HEK293 (cell line): Measurements from ENCODE around the gene ADGRB3.

Source experiments
- CTCF ChIP-seq: fragments of 450-650 bp; formaldehyde crosslinking; IDR thresholded peaks from 2 replicates; pipeline ENCODE4 v1.5.1; 2016; ENCODE audit warnings: missing biosample characterization, missing genetic modification characterization
- HOXA7 ChIP-seq: sonication (generic); formaldehyde crosslinking; IDR thresholded peaks from 2 replicates; pipeline ENCODE4 v1.8.1; 2022; ENCODE audit warnings: missing genetic modification reagents, borderline replicate concordance
- IKZF3 ChIP-seq: fragments of 450-650 bp; IDR thresholded peaks from 2 replicates; pipeline ENCODE4 v1.5.0; 2018; ENCODE audit warnings: missing biosample characterization, mild to moderate bottlenecking, missing genetic modification characterization, moderate library complexity
- PRDM4 ChIP-seq: fragments of 450-650 bp; formaldehyde crosslinking; IDR thresholded peaks from 2 replicates; pipeline ENCODE4 v1.5.1; 2017; ENCODE audit warnings: missing biosample characterization, missing genetic modification characterization
- TRIM28 ChIP-seq: IDR thresholded peaks from 2 replicates; pipeline ENCODE4 v1.6.1; 2011; ENCODE audit warnings: low read length, control low read depth, borderline replicate concordance
- YY1 ChIP-seq: fragments of 450-650 bp; formaldehyde crosslinking; IDR thresholded peaks from 2 replicates; pipeline ENCODE4 v1.5.1; 2018; ENCODE audit warnings: missing biosample characterization, missing genetic modification characterization
- ZBTB11 ChIP-seq: fragments of 450-650 bp; formaldehyde crosslinking; conservative IDR thresholded peaks from 2 replicates; pipeline ENCODE4 v1.5.1; 2016; ENCODE audit warnings: low read depth, missing biosample characterization, missing genetic modification characterization
- ZNF184 ChIP-seq: fragments of 450-650 bp; IDR thresholded peaks from 2 replicates; pipeline ENCODE4 v1.5.1; 2018; ENCODE audit warnings: missing biosample characterization, mild to moderate bottlenecking, missing genetic modification characterization
- ZNF211 ChIP-seq: fragments of 450-650 bp; formaldehyde crosslinking; IDR thresholded peaks from 2 replicates; pipeline ENCODE4 v1.5.1; 2016; ENCODE audit warnings: low read depth, missing biosample characterization, missing genetic modification characterization
- ZNF24 ChIP-seq: fragments of 450-650 bp; formaldehyde crosslinking; IDR thresholded peaks from 2 replicates; pipeline ENCODE4 v1.5.1; 2016; ENCODE audit warnings: missing biosample characterization, missing genetic modification characterization
- ZNF549 ChIP-seq: fragments of 450-650 bp; IDR thresholded peaks from 2 replicates; pipeline ENCODE4 v1.5.1; 2018; ENCODE audit warnings: missing biosample characterization, missing genetic modification characterization, mild to moderate bottlenecking, inconsistent platforms, moderate library complexity
- ZNF558 ChIP-seq: fragments of 450-650 bp; formaldehyde crosslinking; IDR thresholded peaks from 2 replicates; pipeline ENCODE4 v1.5.1; 2016; ENCODE audit warnings: missing biosample characterization, missing genetic modification characterization
- ZNF776 ChIP-seq: fragments of 450-650 bp; formaldehyde crosslinking; IDR thresholded peaks from 2 replicates; pipeline ENCODE4 v1.5.0; 2017; ENCODE audit warnings: missing biosample characterization, missing genetic modification characterization, borderline replicate concordance

- TF ChIP-seq ZNF549 (tag by site-specific recombination), result no peak
- TF ChIP-seq ZNF184 (tag by site-specific recombination), result no peak
- TF ChIP-seq IKZF3 (tag by site-specific recombination), result no peak
- TF ChIP-seq CTCF (tag by site-specific recombination), result no peak
- TF ChIP-seq ZNF211 (tag by site-specific recombination), result no peak
- TF ChIP-seq ZNF558 (tag by site-specific recombination), result no peak
- no peak for TF ChIP-seq TRIM28
- TF ChIP-seq YY1 (tag by site-specific recombination), result no peak
- TF ChIP-seq ZBTB11, result no peak
- no peak for TF ChIP-seq PRDM4 (tag by site-specific recombination)
- no peak for TF ChIP-seq ZNF24 (tag by site-specific recombination)
- no peak for TF ChIP-seq ZNF776 (tag by site-specific recombination)
- no peak for TF ChIP-seq HOXA7 (CRISPR knock-in tag)
These were observed 23.3 kb downstream of the ADGRB3 start for GRCh38 chr6:68658338-68658737.
